KMS-11 (cell line): ENCODE results near the gene CAMTA1.

ENCODE experiments used
- H2AFZ ChIP-seq: fragments of 200-600 bp; sonication (generic); 2 replicates; pipeline ENCODE4 v1.6.1; 2016; ENCODE audit warnings: antibody characterized with exemption, mixed run types, low read depth
- H3K27ac ChIP-seq: fragments of 200-600 bp; sonication (generic); 2 replicates; pipeline ENCODE4 v1.6.1; 2016; ENCODE audit warnings: mild to moderate bottlenecking, mixed run types
- H3K27me3 ChIP-seq: fragments of 200-600 bp; sonication (generic); 2 replicates; pipeline ENCODE4 v1.6.1; 2017; ENCODE audit warnings: mild to moderate bottlenecking, low read depth, mixed run types, moderate library complexity; ENCODE audit not compliant: insufficient read depth
- H3K36me3 ChIP-seq: fragments of 200-600 bp; sonication (generic); 2 replicates; pipeline ENCODE4 v1.6.1; 2017; ENCODE audit warnings: mild to moderate bottlenecking, mixed run types; ENCODE audit not compliant: insufficient read depth
- H3K4me1 ChIP-seq: fragments of 200-600 bp; sonication (generic); 2 replicates; pipeline ENCODE4 v1.6.1; 2016; ENCODE audit warnings: mild to moderate bottlenecking, low read depth, mixed run types; ENCODE audit not compliant: poor library complexity, severe bottlenecking
- H3K4me2 ChIP-seq: fragments of 200-600 bp; sonication (generic); 2 replicates; pipeline ENCODE4 v1.7.0; 2016; ENCODE audit warnings: mild to moderate bottlenecking, mixed run types
- H3K4me3 ChIP-seq: fragments of 200-600 bp; sonication (generic); IDR thresholded peaks from 2 replicates; pipeline ENCODE4 v1.6.1; 2017; ENCODE audit warnings: low read depth, low read length, mixed read lengths; ENCODE audit not compliant: insufficient read depth
- H3K79me2 ChIP-seq: fragments of 200-600 bp; sonication (generic); 2 replicates; pipeline ENCODE4 v1.6.1; 2016; ENCODE audit warnings: low read depth, mixed run types; ENCODE audit not compliant: insufficient read depth
- H3K9ac ChIP-seq: fragments of 200-600 bp; sonication (generic); 2 replicates; pipeline ENCODE4 v1.6.1; 2016; ENCODE audit warnings: mild to moderate bottlenecking, mixed run types
- H4K20me1 ChIP-seq: fragments of 200-600 bp; sonication (generic); 2 replicates; pipeline ENCODE4 v1.6.1; 2016; ENCODE audit warnings: mild to moderate bottlenecking, mixed run types; ENCODE audit not compliant: insufficient read depth
- TF ChIP-seq, protein P1 (sequence below): fragments of 200-600 bp; sonication (generic); conservative IDR thresholded peaks from 2 replicates; pipeline ENCODE4 v1.6.1; 2017; ENCODE audit warnings: low read depth, mild to moderate bottlenecking, antibody characterized with exemption, low read length, moderate library complexity, mixed read lengths

The CAMTA1 gene

GRCh38 chr1:7473223-7474142 is 688.2 kb downstream of the CAMTA1 start:
- TF ChIP-seq, protein P1, sequence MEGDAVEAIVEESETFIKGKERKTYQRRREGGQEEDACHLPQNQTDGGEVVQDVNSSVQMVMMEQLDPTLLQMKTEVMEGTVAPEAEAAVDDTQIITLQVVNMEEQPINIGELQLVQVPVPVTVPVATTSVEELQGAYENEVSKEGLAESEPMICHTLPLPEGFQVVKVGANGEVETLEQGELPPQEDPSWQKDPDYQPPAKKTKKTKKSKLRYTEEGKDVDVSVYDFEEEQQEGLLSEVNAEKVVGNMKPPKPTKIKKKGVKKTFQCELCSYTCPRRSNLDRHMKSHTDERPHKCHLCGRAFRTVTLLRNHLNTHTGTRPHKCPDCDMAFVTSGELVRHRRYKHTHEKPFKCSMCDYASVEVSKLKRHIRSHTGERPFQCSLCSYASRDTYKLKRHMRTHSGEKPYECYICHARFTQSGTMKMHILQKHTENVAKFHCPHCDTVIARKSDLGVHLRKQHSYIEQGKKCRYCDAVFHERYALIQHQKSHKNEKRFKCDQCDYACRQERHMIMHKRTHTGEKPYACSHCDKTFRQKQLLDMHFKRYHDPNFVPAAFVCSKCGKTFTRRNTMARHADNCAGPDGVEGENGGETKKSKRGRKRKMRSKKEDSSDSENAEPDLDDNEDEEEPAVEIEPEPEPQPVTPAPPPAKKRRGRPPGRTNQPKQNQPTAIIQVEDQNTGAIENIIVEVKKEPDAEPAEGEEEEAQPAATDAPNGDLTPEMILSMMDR, result no peak
- Histone ChIP-seq H3K36me3 (no peaks in the 10 kb centered on the region), H3K79me2 (no peaks in the 10 kb centered on the region), H3K4me3 (no peak overlapping the region), H3K4me2 (no peak overlapping the region), H3K27me3 (peaks cover 48% of the 10 kb centered on the region), H3K27ac (no peak overlapping the region), H2AFZ (no peak overlapping the region), H3K4me1 (no peaks in the 10 kb centered on the region), H3K9ac (no peak overlapping the region), H4K20me1 (no peaks in the 10 kb centered on the region)

DNA sequence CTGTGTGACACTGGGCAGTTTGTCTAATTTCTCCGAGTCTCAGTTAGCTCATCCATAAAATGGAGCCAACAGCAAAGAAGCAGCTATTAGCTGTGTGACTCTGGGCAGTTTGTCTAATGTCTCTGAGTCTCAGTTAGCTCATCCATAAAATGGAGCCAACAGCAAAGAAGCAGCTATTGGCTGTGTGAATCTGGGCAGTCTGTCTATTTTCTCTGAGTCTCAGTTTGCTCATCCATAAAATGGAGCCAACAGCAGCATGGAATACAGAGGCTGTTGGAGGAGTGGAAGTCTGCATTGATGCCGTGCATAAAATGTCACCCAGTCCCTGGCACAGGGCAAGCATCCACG is 688.9 kb downstream of the CAMTA1 start:
- Histone ChIP-seq H3K9ac (no peak overlapping the region), H2AFZ (no peak overlapping the region), H3K4me3 (no peak overlapping the region), H3K36me3 (no peaks in the 10 kb centered on the region), H3K27ac (no peak overlapping the region), H3K79me2 (no peaks in the 10 kb centered on the region), H4K20me1 (no peaks in the 10 kb centered on the region), H3K27me3 (peaks cover 52% of the 10 kb centered on the region), H3K4me1 (no peaks in the 10 kb centered on the region), H3K4me2 (no peak overlapping the region)
- TF ChIP-seq, protein P1, result no peak

DNA sequence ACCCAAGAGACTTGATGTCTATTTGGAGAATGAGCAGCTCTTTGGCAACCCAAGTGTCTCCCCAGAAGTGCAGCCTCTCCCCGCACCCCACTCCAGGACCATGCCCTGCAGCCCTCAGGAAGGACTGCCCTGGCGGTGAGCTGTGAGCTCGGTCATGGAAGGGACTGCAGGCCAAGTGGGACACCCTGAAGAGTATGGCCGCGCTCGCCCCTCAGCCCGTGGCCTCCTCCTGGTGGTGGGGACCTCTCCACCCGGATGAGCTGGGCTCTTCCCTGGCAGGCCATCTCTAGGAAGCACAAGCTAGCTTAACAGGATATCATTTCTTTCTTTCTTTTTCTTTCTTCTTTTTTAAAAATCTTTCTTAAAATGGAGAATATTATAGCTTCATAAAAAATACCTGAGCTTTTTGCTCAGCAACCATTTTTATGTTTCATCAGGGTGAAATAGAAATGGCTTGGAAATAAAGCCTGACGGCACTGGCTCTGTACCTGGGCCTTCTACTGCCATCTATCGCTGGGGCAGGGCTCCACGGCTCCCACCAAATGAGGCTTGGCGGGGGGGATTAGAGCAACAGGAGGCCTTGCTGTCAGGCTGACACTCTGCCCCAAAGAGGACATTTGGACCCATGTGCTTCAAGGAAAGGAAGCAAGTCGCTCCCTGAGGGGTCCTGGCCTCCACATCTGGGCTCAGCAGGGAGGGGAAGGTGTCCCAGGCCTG is 689.7 kb downstream of the CAMTA1 start:
- H3K9ac ChIP-seq, result no peak overlapping the region
- TF ChIP-seq, protein P1, result no peak
- H3K27ac ChIP-seq, result no peak overlapping the region
- peaks cover 46% of the 10 kb centered on the region for H3K27me3 ChIP-seq
- H3K36me3 ChIP-seq, result no peaks in the 10 kb centered on the region
- H2AFZ ChIP-seq, result no peak overlapping the region
- H3K4me1 ChIP-seq, result no peaks in the 10 kb centered on the region
- no peak overlapping the region for H3K4me3 ChIP-seq
- H3K79me2 ChIP-seq, result no peaks in the 10 kb centered on the region
- H4K20me1 ChIP-seq, result no peaks in the 10 kb centered on the region
- no peak overlapping the region for H3K4me2 ChIP-seq

DNA sequence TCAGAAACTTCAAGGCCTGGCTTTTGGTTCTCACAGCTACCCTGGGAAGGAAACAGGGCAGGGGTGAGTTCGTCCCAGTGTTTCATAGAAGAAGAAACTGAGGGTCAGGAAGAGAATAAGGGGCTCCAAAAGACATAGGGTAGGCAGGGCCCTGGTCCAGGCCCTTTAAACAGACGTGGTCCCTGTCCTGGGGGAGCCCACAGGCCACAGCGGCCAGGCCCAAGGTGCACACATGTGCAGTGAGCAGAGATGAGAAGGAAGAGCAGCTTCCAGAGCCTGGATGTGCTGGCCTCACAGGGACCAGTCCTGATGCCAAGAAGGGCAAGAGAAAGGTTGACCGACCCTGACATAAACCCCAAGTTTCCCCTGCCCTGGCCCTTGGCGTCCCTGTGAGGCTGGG is 690.4 kb downstream of the CAMTA1 start:
- TF ChIP-seq, protein P1, result no peak
- H3K27me3 ChIP-seq, result peaks cover 47% of the 10 kb centered on the region
- H3K27ac ChIP-seq, result no peak overlapping the region
- H3K36me3 ChIP-seq, result no peaks in the 10 kb centered on the region
- H3K79me2 ChIP-seq, result no peaks in the 10 kb centered on the region
- no peak overlapping the region for H3K4me2 ChIP-seq
- no peaks in the 10 kb centered on the region for H4K20me1 ChIP-seq
- no peaks in the 10 kb centered on the region for H3K4me1 ChIP-seq
- H3K9ac ChIP-seq, result no peak overlapping the region
- no peak overlapping the region for H3K4me3 ChIP-seq
- H2AFZ ChIP-seq, result no peak overlapping the region
